PC-3 (cell line): ENCODE results near the gene GHRHR.

Source experiments
- CTCF ChIP-seq: fragments of 300-600 bp; sonication (generic); conservative IDR thresholded peaks from 2 replicates; pipeline ENCODE4 v1.5.1; 2017; ENCODE audit warnings: antibody characterized with exemption, low read depth, mild to moderate bottlenecking, low read length
- EZH2 ChIP-seq: fragments of 300-600 bp; sonication (generic); IDR thresholded peaks from one replicate; pipeline ENCODE4 v1.6.1; 2017; ENCODE audit warnings: antibody characterized with exemption, mild to moderate bottlenecking, low read length; ENCODE audit not compliant: unreplicated experiment

DNA sequence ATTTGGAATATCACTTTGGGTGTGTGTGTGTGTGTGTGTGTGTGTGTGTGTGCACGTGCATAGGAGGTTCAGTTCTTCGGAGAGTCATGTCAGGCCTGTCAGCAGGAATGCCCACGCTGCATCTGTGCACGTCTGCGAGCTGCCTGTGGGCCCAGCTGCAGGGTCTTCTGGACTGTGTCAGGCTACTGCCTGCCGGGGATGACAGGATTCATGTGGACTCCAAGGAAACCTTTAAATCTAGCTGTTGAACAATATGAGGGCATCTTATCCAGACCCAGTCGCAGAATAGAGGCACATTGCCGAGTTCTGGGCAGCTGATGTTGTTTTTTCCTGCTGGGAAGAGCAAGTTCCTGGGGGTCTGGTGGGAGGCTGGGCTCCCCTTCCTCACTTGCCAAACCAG, 33.1 kb upstream of the GHRHR start:
- TF ChIP-seq CTCF, result no peak
- no peak for TF ChIP-seq EZH2
